Neural cell (in vitro differentiated cells): ENCODE results near the gene PRKG1. TPM values are rescaled to one million over a fixed set of nuclear protein-coding genes. Genes with fewer than 3 reads are reported as not detected.

Experiments
- H2AFZ ChIP-seq: fragments of 200-600, 300-800 bp; sonication (generic), shearing (Covaris generic); 2 replicates; pipeline ENCODE4 v1.6.0; 2014; ENCODE audit warnings: low read depth, mild to moderate bottlenecking, antibody characterized with exemption, low read length, moderate library complexity
- H3F3A ChIP-seq: fragments of 200-600 bp; shearing (Covaris generic); 2 replicates; pipeline ENCODE4 v1.6.1; 2016; ENCODE audit warnings: mild to moderate bottlenecking, moderate library complexity, mixed read lengths, antibody characterized with exemption, low read length; ENCODE audit not compliant: insufficient read depth, poor library complexity, severe bottlenecking
- H3K27ac ChIP-seq: fragments of 200-600, 300-800 bp; sonication (generic), shearing (Covaris generic); 2 replicates; pipeline ENCODE4 v1.5.1; 2014; ENCODE audit warnings: mild to moderate bottlenecking, low read length, moderate library complexity
- H3K27me3 ChIP-seq: fragments of 300-800, 200-600 bp; sonication (generic), shearing (Covaris generic); 2 replicates; pipeline ENCODE4 v1.6.0; 2014; ENCODE audit warnings: mild to moderate bottlenecking, low read depth, low read length, moderate library complexity; ENCODE audit not compliant: insufficient read depth
- H3K36me3 ChIP-seq: fragments of 300-800, 200-600 bp; sonication (generic), shearing (Covaris generic); 2 replicates; pipeline ENCODE4 v1.5.1; 2014; ENCODE audit warnings: mild to moderate bottlenecking, antibody characterized with exemption, low read length, moderate library complexity; ENCODE audit not compliant: insufficient read depth
- H3K4me2 ChIP-seq: fragments of 300-800, 200-600 bp; sonication (generic), shearing (Covaris generic); 2 replicates; pipeline ENCODE4 v1.6.0; 2014; ENCODE audit warnings: mild to moderate bottlenecking, low read length
- H3K4me3 ChIP-seq: fragments of 300-800, 200-600 bp; sonication (generic), shearing (Covaris generic); 2 replicates; pipeline ENCODE4 v1.5.1; 2014; ENCODE audit warnings: mild to moderate bottlenecking, low read length, moderate library complexity
- H3K79me2 ChIP-seq: fragments of 200-600 bp; shearing (Covaris generic); replicated peaks from 2 replicates; pipeline ENCODE4 v1.6.0; 2014; ENCODE audit warnings: mild to moderate bottlenecking, low read length, moderate library complexity; ENCODE audit not compliant: insufficient read depth
- H3K9ac ChIP-seq: fragments of 300-800, 200-600 bp; sonication (generic), shearing (Covaris generic); 2 replicates; pipeline ENCODE4 v1.6.1; 2016; ENCODE audit warnings: mild to moderate bottlenecking, low read length, mixed read lengths
- H3K9me2 ChIP-seq: fragments of 200-600 bp; shearing (Covaris generic); 2 replicates; pipeline ENCODE4 v1.6.1; 2016; ENCODE audit warnings: mild to moderate bottlenecking, low read length, mixed read lengths; ENCODE audit not compliant: insufficient read depth
- H3K9me3 ChIP-seq: fragments of 200-600, 300-800 bp; sonication (generic), shearing (Covaris generic); 2 replicates; pipeline ENCODE4 v1.6.1; 2016; ENCODE audit warnings: mild to moderate bottlenecking, mixed run types, low read length, moderate library complexity, mixed read lengths
- H4K20me1 ChIP-seq: fragments of 200-600 bp; shearing (Covaris generic); 2 replicates; pipeline ENCODE4 v1.6.1; 2016; ENCODE audit warnings: mild to moderate bottlenecking, mixed run types; ENCODE audit not compliant: insufficient read depth
- CTCF ChIP-seq: fragments of 450-650 bp; IDR thresholded peaks from 2 replicates; pipeline ENCODE4 v1.5.1; 2014; ENCODE audit warnings: antibody characterized with exemption, mild to moderate bottlenecking, moderate library complexity; ENCODE audit not compliant: poor library complexity, severe bottlenecking
- EP300 ChIP-seq: fragments of 450-650 bp; conservative IDR thresholded peaks from 2 replicates; pipeline ENCODE4 v1.6.1; 2014; ENCODE audit warnings: antibody characterized with exemption, mild to moderate bottlenecking, moderate library complexity; ENCODE audit not compliant: poor library complexity, severe bottlenecking
- EZH2 ChIP-seq: fragments of 200-600, 300-800 bp; shearing (Covaris generic), sonication (generic); IDR thresholded peaks from 2 replicates; pipeline ENCODE4 v1.6.1; 2014; ENCODE audit warnings: antibody characterized with exemption, low read length, borderline replicate concordance, mild to moderate bottlenecking; ENCODE audit not compliant: insufficient read depth, poor library complexity, severe bottlenecking
- MXI1 ChIP-seq: fragments of 450-650 bp; conservative IDR thresholded peaks from 2 replicates; pipeline ENCODE4 v1.6.1; 2014; ENCODE audit warnings: antibody characterized with exemption, mild to moderate bottlenecking; ENCODE audit not compliant: poor library complexity, severe bottlenecking
- POLR2AphosphoS5 ChIP-seq: IDR thresholded peaks from 2 replicates; pipeline ENCODE4 v1.6.1; 2012
- RAD21 ChIP-seq: fragments of 450-650 bp; conservative IDR thresholded peaks from 2 replicates; pipeline ENCODE4 v1.6.1; 2014; ENCODE audit warnings: antibody characterized with exemption, mild to moderate bottlenecking, moderate library complexity
- REST ChIP-seq: IDR thresholded peaks from 2 replicates; pipeline ENCODE4 v1.6.1; 2012; ENCODE audit warnings: borderline replicate concordance
- SMC3 ChIP-seq: fragments of 450-650 bp; conservative IDR thresholded peaks from 2 replicates; pipeline ENCODE4 v1.6.1; 2014; ENCODE audit warnings: antibody characterized with exemption, mild to moderate bottlenecking, moderate library complexity; ENCODE audit not compliant: poor library complexity
- TAF1 ChIP-seq: IDR thresholded peaks from 2 replicates; pipeline ENCODE4 v1.6.1; 2012; ENCODE audit warnings: low read depth
- polyA plus RNA-seq: library from polyadenylated mRNA; depleted of rRNA; stranded (reverse); fragments of >200 nt; gene quantifications from 2 replicates; pipeline ENCODE4 v1.2.3, GENCODE V29; 2014

Gene PRKG1
- polyA plus RNA-seq, 1 donor from 2014 or later, result 2.2 TPM

GRCh38 chr10:51711519-51711891 is 637.2 kb downstream of the PRKG1 start:
- H3K4me2 ChIP-seq, result no peak overlapping the region
- H3K79me2 ChIP-seq, result no peaks in the 10 kb centered on the region
- no peaks in the 10 kb centered on the region for H3F3A ChIP-seq
- no peaks in the 10 kb centered on the region for H3K9me3 ChIP-seq
- no peaks in the 10 kb centered on the region for H3K9me2 ChIP-seq
- H3K4me3 ChIP-seq, result no peak overlapping the region
- H2AFZ ChIP-seq, result no peak overlapping the region
- H3K36me3 ChIP-seq, result no peaks in the 10 kb centered on the region
- no peak overlapping the region for H3K27ac ChIP-seq
- H4K20me1 ChIP-seq, result no peaks in the 10 kb centered on the region
- H3K27me3 ChIP-seq, result no peaks in the 10 kb centered on the region
- TF ChIP-seq POLR2AphosphoS5 (no peak), RAD21 (no peak), MXI1 (no peak), SMC3 (no peak), CTCF (no peak), TAF1 (no peak), REST (no peak), EP300 (no peak), EZH2 (no peak)
- H3K9ac ChIP-seq, result no peak overlapping the region

GRCh38 chr10:51716981-51717380 is 642.7 kb downstream of the PRKG1 start:
- Histone ChIP-seq H3K36me3 (no peaks in the 10 kb centered on the region), H3K9me2 (no peaks in the 10 kb centered on the region), H3K27me3 (no peaks in the 10 kb centered on the region), H3K4me3 (no peak overlapping the region), H3K27ac (no peak overlapping the region), H2AFZ (no peak overlapping the region), H3K4me2 (no peak overlapping the region), H3K9me3 (no peaks in the 10 kb centered on the region), H4K20me1 (no peaks in the 10 kb centered on the region), H3K9ac (no peak overlapping the region), H3F3A (no peaks in the 10 kb centered on the region), H3K79me2 (no peaks in the 10 kb centered on the region)
- TF ChIP-seq EP300, result no peak
- TF ChIP-seq EZH2, result no peak
- no peak for TF ChIP-seq TAF1
- no peak for TF ChIP-seq RAD21
- TF ChIP-seq REST, result no peak
- TF ChIP-seq POLR2AphosphoS5, result no peak
- TF ChIP-seq SMC3, result no peak
- no peak for TF ChIP-seq CTCF
- TF ChIP-seq MXI1, result no peak
